ENCODE results near the gene LYPD6B.

Gene LYPD6B

DNA sequence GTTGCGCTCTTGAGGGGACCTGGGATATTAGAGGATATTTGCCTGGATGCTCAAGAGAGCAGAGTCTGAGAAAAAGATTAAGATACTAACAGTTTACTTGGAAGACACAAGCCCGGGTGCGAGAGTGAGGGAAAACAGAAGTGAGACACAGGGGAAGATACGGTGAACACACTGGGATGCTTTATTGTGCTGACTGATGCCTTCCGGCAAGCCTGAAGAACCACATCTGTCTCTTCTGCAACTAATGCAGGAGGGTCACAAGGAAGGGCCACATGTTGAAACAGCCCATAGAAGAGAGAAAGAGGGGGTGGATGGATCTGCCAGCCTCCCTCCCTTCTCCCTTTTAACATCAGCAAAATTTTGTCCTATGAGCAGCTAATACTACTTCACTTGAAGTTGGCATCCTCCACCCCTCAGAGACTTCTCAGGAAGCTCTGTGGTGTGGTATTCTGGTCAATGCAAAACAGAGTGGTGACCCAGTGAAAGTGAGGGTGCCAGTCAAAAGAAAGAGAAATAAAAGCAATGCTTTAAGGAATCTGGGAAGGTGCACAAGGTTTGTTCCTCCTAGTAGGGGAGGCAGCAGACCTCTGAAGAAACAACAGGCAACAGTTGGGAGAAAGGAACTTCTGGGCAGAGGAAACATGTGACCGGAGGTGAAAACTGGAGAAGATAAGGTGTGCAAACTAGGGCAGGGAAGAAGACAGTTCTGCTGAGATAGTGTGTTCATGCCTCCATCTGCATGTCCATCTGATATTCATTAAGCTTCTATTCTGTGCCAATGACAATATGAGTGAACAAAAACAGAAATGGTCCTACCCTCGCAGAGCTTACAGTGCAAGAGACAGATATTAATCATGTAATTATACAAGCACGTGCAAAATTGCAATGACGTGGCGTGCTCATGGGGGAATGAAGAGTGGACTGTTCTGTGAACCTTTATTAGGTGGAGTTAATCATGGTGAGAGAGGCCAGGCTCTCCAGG lies 107.1 kb downstream of the LYPD6B start:
- Mint-ChIP-seq H3K36me3 (ENCODE audit: low read depth) (peaks cover 19% of the 10 kb centered on the region), H3K27ac (peak overlapping the region; percentile 47), H3K4me3 (no peak overlapping the region), H3K27me3 (ENCODE audit: low read depth, poor library complexity) (peaks cover 6% of the 10 kb centered on the region), H3K9me3 (peaks cover 9% of the 10 kb centered on the region), H3K4me1 (peaks cover 58% of the 10 kb centered on the region)
- TF ChIP-seq, protein P1, sequence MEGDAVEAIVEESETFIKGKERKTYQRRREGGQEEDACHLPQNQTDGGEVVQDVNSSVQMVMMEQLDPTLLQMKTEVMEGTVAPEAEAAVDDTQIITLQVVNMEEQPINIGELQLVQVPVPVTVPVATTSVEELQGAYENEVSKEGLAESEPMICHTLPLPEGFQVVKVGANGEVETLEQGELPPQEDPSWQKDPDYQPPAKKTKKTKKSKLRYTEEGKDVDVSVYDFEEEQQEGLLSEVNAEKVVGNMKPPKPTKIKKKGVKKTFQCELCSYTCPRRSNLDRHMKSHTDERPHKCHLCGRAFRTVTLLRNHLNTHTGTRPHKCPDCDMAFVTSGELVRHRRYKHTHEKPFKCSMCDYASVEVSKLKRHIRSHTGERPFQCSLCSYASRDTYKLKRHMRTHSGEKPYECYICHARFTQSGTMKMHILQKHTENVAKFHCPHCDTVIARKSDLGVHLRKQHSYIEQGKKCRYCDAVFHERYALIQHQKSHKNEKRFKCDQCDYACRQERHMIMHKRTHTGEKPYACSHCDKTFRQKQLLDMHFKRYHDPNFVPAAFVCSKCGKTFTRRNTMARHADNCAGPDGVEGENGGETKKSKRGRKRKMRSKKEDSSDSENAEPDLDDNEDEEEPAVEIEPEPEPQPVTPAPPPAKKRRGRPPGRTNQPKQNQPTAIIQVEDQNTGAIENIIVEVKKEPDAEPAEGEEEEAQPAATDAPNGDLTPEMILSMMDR (IDR thresholded peaks at IDR 0.05), result no peak
- DNase-seq, result no peak

DNA sequence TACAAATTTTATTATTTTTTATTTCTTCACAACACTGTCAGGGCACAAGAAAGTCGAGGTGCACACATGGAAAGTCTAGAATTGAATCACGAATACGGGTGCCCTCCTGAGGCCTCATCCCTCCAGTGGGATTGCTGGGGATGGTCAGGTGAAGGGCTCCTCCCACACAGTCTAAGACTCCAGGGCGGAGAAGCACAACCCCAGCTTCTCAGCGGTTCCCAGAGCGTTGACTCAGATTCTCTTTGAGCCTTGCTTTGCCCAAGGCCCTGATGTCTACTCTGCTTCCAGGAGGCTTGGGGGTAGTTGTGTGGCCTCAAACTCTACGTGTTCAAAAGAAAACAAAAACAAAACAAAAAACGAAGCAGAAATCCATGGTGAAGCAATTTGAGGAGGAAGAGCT lies 108.4 kb downstream of the LYPD6B start:
- DNase-seq, result no peak
- Mint-ChIP-seq H3K36me3 (ENCODE audit: low read depth) (peaks cover 19% of the 10 kb centered on the region), H3K4me3 (no peak overlapping the region), H3K27ac (peak overlapping the region; percentile 94), H3K4me1 (peaks cover 58% of the 10 kb centered on the region), H3K9me3 (peaks cover 12% of the 10 kb centered on the region), H3K27me3 (ENCODE audit: low read depth, poor library complexity) (peaks cover 6% of the 10 kb centered on the region)
- TF ChIP-seq, protein P1 (IDR thresholded peaks at IDR 0.05), result no peak

DNA sequence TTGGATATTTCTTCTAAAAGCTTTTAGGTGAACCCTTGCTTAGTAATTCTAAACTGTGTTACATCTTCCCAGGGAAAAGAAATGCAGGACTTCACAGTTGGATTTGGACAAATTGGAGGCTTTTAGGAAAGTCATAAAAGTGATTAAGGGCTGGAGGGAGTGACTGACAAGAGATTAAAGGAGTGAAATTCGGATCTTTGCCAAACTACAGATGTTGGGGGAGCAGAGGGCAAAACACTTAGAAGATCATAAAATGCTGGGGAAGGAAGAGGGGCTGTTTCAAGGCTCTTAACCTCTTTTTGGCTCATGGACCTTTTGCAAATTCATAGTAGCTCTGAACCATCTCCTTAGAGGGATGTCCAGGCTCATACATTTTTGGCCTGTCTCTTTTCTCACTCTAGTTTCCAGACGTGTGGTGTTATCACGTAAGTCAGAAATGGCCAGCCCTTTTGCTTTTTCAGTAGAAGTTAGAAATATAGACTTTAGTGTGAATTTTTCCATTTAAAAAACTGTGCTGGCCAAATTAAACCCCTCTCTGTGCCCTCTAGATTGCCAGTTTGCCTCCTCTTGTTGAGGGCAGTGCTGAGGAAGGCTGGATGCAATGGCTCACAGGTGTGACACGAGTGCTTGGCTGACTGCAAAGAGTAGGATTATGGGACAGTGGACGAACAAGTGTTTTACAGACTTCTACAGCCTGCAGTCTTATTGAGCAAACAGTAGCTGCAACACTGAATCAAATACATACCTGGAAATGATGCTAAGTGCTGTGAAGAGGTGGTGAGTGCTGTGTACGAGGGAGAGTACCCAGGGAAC lies 109.9 kb downstream of the LYPD6B start:
- Mint-ChIP-seq H3K36me3 (ENCODE audit: low read depth) (peaks cover 14% of the 10 kb centered on the region), H3K9me3 (peaks cover 12% of the 10 kb centered on the region), H3K27me3 (ENCODE audit: low read depth, poor library complexity) (peaks cover 6% of the 10 kb centered on the region), H3K4me3 (peak overlapping the region; percentile 7), H3K27ac (peak overlapping the region; percentile 71), H3K4me1 (peaks cover 58% of the 10 kb centered on the region)
- TF ChIP-seq, protein P1 (IDR thresholded peaks at IDR 0.05), result no peak
- DNase-seq, result no peak

DNA sequence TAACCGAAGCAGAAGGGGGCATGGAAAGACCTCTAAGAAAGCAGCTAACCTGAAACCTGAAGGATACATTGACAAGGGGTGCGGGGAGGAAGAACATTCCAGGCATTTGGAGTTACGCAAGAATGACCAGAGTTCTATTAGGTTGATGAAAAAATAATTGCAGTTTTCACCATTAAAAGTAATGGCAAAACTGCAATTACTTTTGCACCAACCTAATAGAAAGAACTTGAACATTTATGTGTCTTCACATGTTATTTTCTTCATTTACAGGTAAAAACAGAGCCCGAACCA lies 110.5 kb downstream of the LYPD6B start:
- H3K4me3 Mint-ChIP-seq, result no peak overlapping the region
- TF ChIP-seq, protein P1 (IDR thresholded peaks at IDR 0.05), result no peak
- peaks cover 6% of the 10 kb centered on the region for H3K27me3 Mint-ChIP-seq (ENCODE audit: low read depth, poor library complexity)
- H3K36me3 Mint-ChIP-seq (ENCODE audit: low read depth), result peaks cover 13% of the 10 kb centered on the region
- peaks cover 60% of the 10 kb centered on the region for H3K4me1 Mint-ChIP-seq
- DNase-seq, result no peak
- peaks cover 12% of the 10 kb centered on the region for H3K9me3 Mint-ChIP-seq
- no peak overlapping the region for H3K27ac Mint-ChIP-seq

DNA sequence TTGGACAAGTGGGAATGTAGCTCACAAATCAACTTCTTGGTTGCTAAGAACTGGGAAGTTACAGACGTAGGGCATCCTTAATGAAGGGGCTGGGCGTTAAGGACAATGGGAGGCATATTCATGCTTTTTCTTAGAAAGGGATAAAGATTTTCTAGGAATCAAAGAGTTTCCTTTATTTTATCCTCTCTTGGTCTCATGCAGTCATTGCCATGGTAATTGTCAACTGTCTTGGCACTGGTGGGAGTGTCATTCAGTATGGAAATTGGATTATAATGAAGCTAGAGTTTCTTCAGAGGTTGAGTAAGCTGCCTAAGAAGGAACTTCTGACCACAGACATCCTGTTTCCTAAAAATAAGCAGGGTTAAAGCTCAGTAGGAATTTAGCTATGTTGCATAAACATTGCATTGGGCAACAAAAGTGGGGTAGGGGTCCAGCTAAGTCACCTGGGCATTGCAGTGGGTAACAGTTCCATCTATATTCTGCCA lies 114.0 kb downstream of the LYPD6B start:
- Mint-ChIP-seq H3K9me3 (peaks cover 8% of the 10 kb centered on the region), H3K4me1 (peaks cover 68% of the 10 kb centered on the region), H3K27me3 (ENCODE audit: low read depth, poor library complexity) (peaks cover 2% of the 10 kb centered on the region), H3K4me3 (no peak overlapping the region), H3K36me3 (ENCODE audit: low read depth) (peaks cover 13% of the 10 kb centered on the region), H3K27ac (no peak overlapping the region)
- no peak for DNase-seq
- TF ChIP-seq, protein P1 (IDR thresholded peaks at IDR 0.05), result no peak
